Mucosa of gallbladder (tissue), 1 donor: Measurements from ENCODE around the gene C9orf85. TPM values are rescaled to one million over a fixed set of nuclear protein-coding genes. Genes with fewer than 3 reads are reported as not detected.
"Not testable (repeated sequence)": the region's sequence is repeated elsewhere in the genome, so short reads cannot be mapped to it uniquely, and the experiment has no call there.

Experiments
- DNase-seq: peaks from one replicate; pipeline ENCODE4 v3.0.0-alpha.2; 2020; ENCODE audit warnings: low spot score
- total RNA-seq: library from RNA; stranded (reverse); gene quantifications from one replicate; pipeline ENCODE4 v1.2.1, GENCODE V29; 2021
- donor health status: DM: no; HTN: no; CAD: no.

C9orf85 gene
- total RNA-seq, 1 donor from 2014 or later, result 11.5 TPM

- no peak for DNase-seq
Measured at GRCh38 chr9:72006501-72006900, 95.1 kb downstream of the C9orf85 start.

- not testable (repeated sequence) for DNase-seq
Measured at GRCh38 chr9:72007726-72008125, 96.3 kb downstream of the C9orf85 start.

- peak; percentile 76 for DNase-seq
Measured at GRCh38 chr9:72012646-72013045, 101.2 kb downstream of the C9orf85 start.

- no peak for DNase-seq
Measured at GRCh38 chr9:72013292-72013760, 101.9 kb downstream of the C9orf85 start.

- no peak for DNase-seq
Measured at GRCh38 chr9:72022841-72023240, 111.4 kb downstream of the C9orf85 start.

Other genes with a start within 250 kb of the C9orf85 start
- gene CEMIP2, start 143.1 kb upstream of the C9orf85 start, total RNA-seq, result 103 TPM
- gene ABHD17B, start 446 bp upstream of the C9orf85 start, total RNA-seq, result 18.3 TPM
- gene C9orf57, start 149.0 kb downstream of the C9orf85 start, total RNA-seq, result not detected
- 70.0 TPM for gene GDA, start 237.8 kb downstream of the C9orf85 start, total RNA-seq